Breast epithelium (tissue), 4 donors: ENCODE measurements around the gene OXCT1. TPM values are rescaled to one million over a fixed set of nuclear protein-coding genes. Genes with fewer than 3 reads are reported as not detected.

Source experiments
- DNase-seq, 2 donors: peaks; one replicate each; pipeline ENCODE4 v3.0.0-alpha.2; 2019; ENCODE audit warnings: low spot score in 2 of 2
- H3K27ac ChIP-seq, 2 donors: fragments of 200-600 bp; sonication (generic) in 1 of 2; one replicate each; pipeline ENCODE4 v1.5.1; 2016 to 2019; ENCODE audit warnings: mild to moderate bottlenecking in 1 of 2
- H3K27me3 ChIP-seq, 2 donors: fragments of 200-600 bp; sonication (generic) in 1 of 2; one replicate each; pipeline versions ENCODE4 v1.5.1 to v1.6.0; 2017 to 2019; ENCODE audit warnings: control low read depth in 1 of 2, mild to moderate bottlenecking in 1 of 2
- H3K36me3 ChIP-seq: fragments of 200-600 bp; one replicate; pipeline ENCODE4 v1.5.1; 2019
- H3K4me1 ChIP-seq, 2 donors: fragments of 200-600 bp; sonication (generic); one replicate each; pipeline ENCODE4 v1.5.1; 2016 to 2019; ENCODE audit warnings: control low read depth in 1 of 2
- H3K4me3 ChIP-seq, 3 donors: fragments of 200-600 bp; sonication (generic); 1 replicate in 2 of 3; 2 replicates in 1 of 3; pipeline ENCODE4 v1.5.1; 2016 to 2019; ENCODE audit warnings: mild to moderate bottlenecking in 3 of 3, moderate library complexity in 2 of 3
- H3K9me3 ChIP-seq, 2 donors: fragments of 200-600 bp; sonication (generic) in 1 of 2; one replicate each; pipeline ENCODE4 v1.5.1; 2016 to 2019; ENCODE audit warnings: control low read depth in 1 of 2
- POLR2A ChIP-seq: fragments of 450-650 bp; IDR thresholded peaks from one replicate; pipeline ENCODE4 v1.6.1; 2016; ENCODE audit warnings: antibody characterized with exemption, mild to moderate bottlenecking, moderate library complexity
- POLR2AphosphoS5 ChIP-seq, 3 donors: sonication (generic); formaldehyde crosslinking; IDR thresholded peaks; one replicate each; pipeline ENCODE4 v1.6.1; 2017; ENCODE audit warnings: antibody characterized with exemption in 3 of 3
- intact Hi-C: fragments of 100-400 bp; cut with DNase I; formaldehyde crosslinking; loops from one replicate; pipeline ENCODE4 v1.15.1; 2023; ENCODE audit warnings: low total_unique reads
- total RNA-seq, 3 donors: library from RNA; depleted of rRNA; stranded (reverse); fragments of >200 nt; gene quantifications; one replicate each; pipeline ENCODE4 v1.1.0, GENCODE V29; 2016
- TF ChIP-seq, protein P1 (sequence below), 3 donors: fragments of 450-650 bp; IDR thresholded peaks; one replicate each; pipeline ENCODE4 v1.5.1; 2016 to 2017; ENCODE audit warnings: antibody characterized with exemption in 3 of 3, mild to moderate bottlenecking in 3 of 3, moderate library complexity in 3 of 3

OXCT1 gene
- total RNA-seq, 3 donors from 2014 or later, result 19.3 to 49.4 (median 21.8) TPM

DNA sequence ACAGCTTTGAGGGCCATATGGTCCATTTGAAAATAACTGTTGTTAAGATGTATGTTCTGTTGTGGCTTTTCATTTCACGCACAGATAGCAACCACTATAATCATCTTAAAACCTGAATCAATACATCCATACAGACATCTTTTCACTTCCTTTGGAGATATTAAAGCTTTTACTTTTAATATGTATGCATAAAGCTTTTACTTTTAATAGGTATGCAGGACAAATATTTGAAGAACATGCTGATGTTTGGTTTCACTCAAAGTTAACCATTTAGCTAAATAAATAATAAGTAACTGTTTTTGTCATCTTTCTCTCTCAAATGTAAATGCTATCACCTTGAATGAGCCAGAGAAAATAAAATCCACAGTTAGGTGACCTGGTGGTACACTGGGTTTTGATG, 108.6 kb downstream of the OXCT1 start:
- Histone ChIP-seq H3K36me3 (no peaks in the 10 kb centered on the region), H3K27ac (no peak overlapping the region), H3K27me3 (no peaks in the 10 kb centered on the region), H3K9me3 (no peaks in the 10 kb centered on the region), H3K4me3 (no peak overlapping the region), H3K4me1 (no peaks in the 10 kb centered on the region)
- no peak for DNase-seq
- TF ChIP-seq POLR2AphosphoS5 (IDR thresholded peaks at IDR 0.05), result no peak
- TF ChIP-seq, protein P1, sequence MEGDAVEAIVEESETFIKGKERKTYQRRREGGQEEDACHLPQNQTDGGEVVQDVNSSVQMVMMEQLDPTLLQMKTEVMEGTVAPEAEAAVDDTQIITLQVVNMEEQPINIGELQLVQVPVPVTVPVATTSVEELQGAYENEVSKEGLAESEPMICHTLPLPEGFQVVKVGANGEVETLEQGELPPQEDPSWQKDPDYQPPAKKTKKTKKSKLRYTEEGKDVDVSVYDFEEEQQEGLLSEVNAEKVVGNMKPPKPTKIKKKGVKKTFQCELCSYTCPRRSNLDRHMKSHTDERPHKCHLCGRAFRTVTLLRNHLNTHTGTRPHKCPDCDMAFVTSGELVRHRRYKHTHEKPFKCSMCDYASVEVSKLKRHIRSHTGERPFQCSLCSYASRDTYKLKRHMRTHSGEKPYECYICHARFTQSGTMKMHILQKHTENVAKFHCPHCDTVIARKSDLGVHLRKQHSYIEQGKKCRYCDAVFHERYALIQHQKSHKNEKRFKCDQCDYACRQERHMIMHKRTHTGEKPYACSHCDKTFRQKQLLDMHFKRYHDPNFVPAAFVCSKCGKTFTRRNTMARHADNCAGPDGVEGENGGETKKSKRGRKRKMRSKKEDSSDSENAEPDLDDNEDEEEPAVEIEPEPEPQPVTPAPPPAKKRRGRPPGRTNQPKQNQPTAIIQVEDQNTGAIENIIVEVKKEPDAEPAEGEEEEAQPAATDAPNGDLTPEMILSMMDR (IDR thresholded peaks at IDR 0.05), result no peak
- TF ChIP-seq POLR2A, result no peak
- intact Hi-C loops, result no loop called here

DNA sequence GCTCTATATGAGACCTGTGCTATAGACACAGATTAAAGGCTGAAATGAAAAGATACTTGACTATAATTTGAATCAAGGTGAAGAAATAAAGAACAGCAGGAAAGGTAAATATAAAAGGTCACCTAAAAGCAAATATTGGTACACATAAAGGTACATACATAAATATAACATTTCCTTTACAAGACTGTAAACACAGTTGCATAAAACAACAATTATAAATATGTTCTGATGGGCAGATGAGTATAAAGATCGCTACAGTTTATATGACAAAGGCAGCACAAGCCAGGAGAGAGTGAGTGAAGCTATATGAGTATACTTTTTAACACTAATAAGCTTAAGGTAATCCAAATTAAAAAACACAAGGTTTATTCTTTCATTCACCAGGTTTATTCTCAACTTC, 114.5 kb downstream of the OXCT1 start:
- H3K4me3 ChIP-seq, result no peak overlapping the region
- H3K27ac ChIP-seq, result no peak overlapping the region
- H3K4me1 ChIP-seq, result no peaks in the 10 kb centered on the region
- no peaks in the 10 kb centered on the region for H3K27me3 ChIP-seq
- TF ChIP-seq POLR2AphosphoS5 (IDR thresholded peaks at IDR 0.05) (no peak), POLR2A (no peak)
- TF ChIP-seq, protein P1 (IDR thresholded peaks at IDR 0.05), result no peak
- intact Hi-C loops, result no loop called here
- H3K9me3 ChIP-seq, result no peaks in the 10 kb centered on the region
- no peaks in the 10 kb centered on the region for H3K36me3 ChIP-seq
- DNase-seq, result no peak

DNA sequence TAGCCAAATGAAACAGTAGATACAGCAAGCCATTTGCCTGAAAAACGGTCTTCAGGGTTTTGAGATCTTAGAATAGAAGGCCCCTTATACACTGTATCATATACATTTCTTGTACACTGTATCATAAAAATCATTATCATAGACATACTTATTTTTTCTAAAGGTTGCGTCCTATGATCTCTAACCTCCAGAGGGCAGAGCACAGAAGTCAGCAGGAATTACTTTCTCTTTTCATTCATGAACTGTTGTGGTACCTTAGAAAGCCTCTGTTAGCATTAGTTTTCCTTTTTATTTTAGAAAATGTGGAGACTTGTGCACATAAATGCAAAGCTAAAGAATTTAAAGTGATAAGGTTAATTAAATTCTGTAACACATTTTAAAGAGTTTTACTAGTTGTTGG, 115.4 kb downstream of the OXCT1 start:
- no peak for DNase-seq
- Histone ChIP-seq H3K9me3 (no peaks in the 10 kb centered on the region), H3K27me3 (no peaks in the 10 kb centered on the region), H3K4me3 (no peak overlapping the region), H3K36me3 (no peaks in the 10 kb centered on the region), H3K4me1 (no peaks in the 10 kb centered on the region), H3K27ac (no peak overlapping the region)
- intact Hi-C loops, result no loop called here
- TF ChIP-seq POLR2A (no peak), POLR2AphosphoS5 (IDR thresholded peaks at IDR 0.05) (no peak)
- TF ChIP-seq, protein P1 (IDR thresholded peaks at IDR 0.05), result no peak

DNA sequence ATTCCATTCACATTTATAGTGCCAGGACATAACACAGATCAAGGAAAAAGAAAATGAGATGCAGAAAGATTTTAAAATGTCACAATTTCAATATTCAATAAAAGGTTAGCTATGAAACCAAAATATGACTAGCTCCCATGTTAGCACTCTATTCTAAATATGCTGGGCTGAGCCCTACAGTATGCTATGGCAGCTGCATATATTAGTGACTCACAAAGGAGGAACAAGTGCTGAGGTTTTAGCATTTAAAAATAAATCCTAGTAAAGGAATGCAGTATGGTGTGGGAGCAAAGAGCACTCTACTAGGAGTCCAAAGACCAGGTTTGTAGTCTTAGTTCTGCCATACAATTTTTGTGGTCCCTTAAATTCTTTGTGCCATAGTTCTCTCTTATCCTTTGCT, 118.4 kb downstream of the OXCT1 start:
- H3K36me3 ChIP-seq, result no peaks in the 10 kb centered on the region
- H3K27me3 ChIP-seq, result no peaks in the 10 kb centered on the region
- H3K4me3 ChIP-seq, result no peak overlapping the region
- H3K27ac ChIP-seq, result no peak overlapping the region
- no peak for DNase-seq
- intact Hi-C loops, result no loop called here
- no peaks in the 10 kb centered on the region for H3K9me3 ChIP-seq
- no peaks in the 10 kb centered on the region for H3K4me1 ChIP-seq
- TF ChIP-seq POLR2AphosphoS5 (IDR thresholded peaks at IDR 0.05) (no peak), POLR2A (no peak)
- TF ChIP-seq, protein P1 (IDR thresholded peaks at IDR 0.05), result no peak

DNA sequence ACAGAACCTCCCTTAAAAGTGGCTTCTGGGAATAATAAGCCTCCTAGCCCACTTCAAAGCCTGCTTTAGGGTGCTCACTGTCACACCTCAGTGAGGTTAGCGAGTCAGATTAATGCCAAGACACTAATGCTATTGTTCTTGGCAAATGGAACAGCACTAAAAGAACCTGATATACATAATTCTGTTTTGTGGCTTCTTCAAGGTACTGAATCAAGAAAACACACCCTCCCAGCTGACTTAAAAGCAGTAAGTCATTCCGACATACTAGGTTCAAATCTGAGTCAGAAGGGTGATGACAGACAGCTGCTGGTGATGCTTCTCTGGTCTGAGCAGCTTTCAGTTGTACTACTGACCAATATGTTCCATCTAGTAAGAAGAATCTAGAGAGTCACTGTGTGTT, 121.6 kb downstream of the OXCT1 start:
- intact Hi-C loops, result no loop called here
- H3K4me1 ChIP-seq, result no peaks in the 10 kb centered on the region
- TF ChIP-seq POLR2AphosphoS5 (IDR thresholded peaks at IDR 0.05), result no peak
- H3K27ac ChIP-seq, result no peak overlapping the region
- H3K4me3 ChIP-seq, result no peak overlapping the region
- no peak for DNase-seq
- no peaks in the 10 kb centered on the region for H3K9me3 ChIP-seq
- no peaks in the 10 kb centered on the region for H3K27me3 ChIP-seq
- no peaks in the 10 kb centered on the region for H3K36me3 ChIP-seq

DNA sequence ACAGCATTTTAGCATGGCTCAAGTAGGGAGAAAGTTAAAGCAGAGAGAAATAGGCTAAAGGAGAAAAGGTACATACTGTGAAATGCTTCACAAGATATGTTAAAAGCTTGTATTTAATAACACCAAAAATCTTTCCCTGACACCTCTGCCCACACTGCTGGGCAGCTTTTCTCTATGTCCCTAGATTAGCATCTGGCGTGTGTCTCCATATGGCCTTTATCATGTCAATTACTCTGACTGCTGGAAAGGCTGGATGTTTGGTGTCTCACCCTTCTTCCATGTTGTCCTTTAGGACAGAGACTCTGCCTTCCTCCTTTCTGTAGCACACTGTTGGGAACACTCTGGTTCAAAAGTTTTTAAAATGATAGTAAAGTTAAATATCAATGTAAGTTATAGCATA, 122.5 kb downstream of the OXCT1 start:
- intact Hi-C loops, result no loop called here
- DNase-seq, result no peak
- Histone ChIP-seq H3K36me3 (no peaks in the 10 kb centered on the region), H3K27me3 (no peaks in the 10 kb centered on the region), H3K4me1 (no peaks in the 10 kb centered on the region), H3K4me3 (no peak overlapping the region), H3K9me3 (no peaks in the 10 kb centered on the region), H3K27ac (no peak overlapping the region)
- TF ChIP-seq POLR2A (no peak), POLR2AphosphoS5 (IDR thresholded peaks at IDR 0.05) (no peak)
- TF ChIP-seq, protein P1 (IDR thresholded peaks at IDR 0.05), result no peak
